ENCODE data around the gene LRP5. TPM values are rescaled to one million over a fixed set of nuclear protein-coding genes. Genes with fewer than 3 reads are reported as not detected.

Gene LRP5
- total RNA-seq, 1 experiment from 2014 or later = 55.2 TPM

DNA sequence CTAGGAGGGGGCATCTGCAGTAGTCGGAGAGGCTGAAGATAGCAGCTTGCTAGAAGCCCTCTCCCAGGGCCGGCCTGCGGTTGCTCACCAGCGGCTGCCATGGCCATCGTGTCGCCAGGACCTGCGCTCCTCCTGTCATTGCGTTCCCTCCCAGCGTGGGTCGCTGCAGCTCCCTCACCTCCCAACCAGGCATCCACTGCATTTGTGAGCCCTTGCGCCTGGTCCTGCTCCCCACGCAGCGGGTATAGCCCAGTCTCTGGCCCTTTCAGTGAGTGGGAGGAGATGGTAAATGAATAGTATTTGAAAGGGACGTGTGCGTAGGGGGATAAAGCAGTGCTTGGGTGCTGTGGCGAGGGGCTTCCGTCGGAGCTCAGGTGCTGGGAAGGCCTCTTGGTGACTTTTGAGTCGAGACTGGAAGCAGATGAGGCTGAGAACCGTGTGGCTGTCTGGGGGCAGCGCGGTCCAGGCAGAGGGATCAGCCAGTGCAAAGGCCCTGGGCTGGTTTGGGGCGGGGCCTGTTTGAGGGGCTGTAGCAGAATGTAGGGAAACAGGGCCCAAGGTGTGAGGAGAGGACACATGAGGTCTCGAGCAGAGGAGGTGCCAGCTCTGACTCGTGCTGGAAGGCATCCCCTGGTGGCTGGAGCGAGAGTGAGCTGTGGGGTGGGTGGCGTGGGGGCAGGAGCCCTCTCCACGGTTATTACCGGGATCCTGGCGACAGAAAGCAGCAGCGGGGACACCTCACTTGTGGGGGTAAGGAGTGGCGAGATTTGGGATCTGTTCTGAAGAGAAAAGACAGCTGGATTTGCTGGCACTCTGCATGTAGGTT lies 39.3 kb downstream of the LRP5 start:
- RAD21 ChIA-PET (ENCODE audit: low non-redundant PET in 1 of 2, low total read pairs in 2 of 2, uncharacterized antibody in 2 of 2, unreplicated experiment in 2 of 2) = no interaction called here
- Histone ChIP-seq H3K36me3 (ENCODE audit: control insufficient read depth in 1 of 2, insufficient read depth in 2 of 2, low read length in 2 of 2) (no peaks in the 10 kb centered on the region), H2AFZ (ENCODE audit: low read depth, low read length, poor library complexity, severe bottlenecking) (no peak overlapping the region), H3K4me3 (replicated peaks in 1 of 2; ENCODE audit: low read depth in 1 of 2, low read length in 2 of 2) (no peak overlapping the region), H3K4me2 (ENCODE audit: low read length) (no peak overlapping the region), H3K27me3 (ENCODE audit: insufficient read depth, low read length) (no peaks in the 10 kb centered on the region), H3K9me3 (ENCODE audit: control insufficient read depth in 1 of 2, insufficient read depth in 1 of 2, low read depth in 1 of 2, low read length in 2 of 2) (no peaks in the 10 kb centered on the region), H3K27ac (ENCODE audit: low read depth, low read length) (no peak overlapping the region), H3K4me1 (ENCODE audit: control insufficient read depth in 1 of 2, insufficient read depth in 2 of 2, low read length in 2 of 2) (peaks cover 35 to 45% of the 10 kb centered on the region in 2 experiments), H3K79me2 (ENCODE audit: insufficient read depth, low read length) (peaks cover 15% of the 10 kb centered on the region; the same call in 1 of the 2 replicates), H3K9me2 (ENCODE audit: insufficient read depth) (no peaks in the 10 kb centered on the region), H3K9ac (ENCODE audit: low read length) (no peak overlapping the region), H4K20me1 (ENCODE audit: insufficient read depth) (no peaks in the 10 kb centered on the region)
- DNase-seq (ENCODE audit: low read depth, low spot score) (no peak), ATAC-seq (0 out of 2 replicates have a peak, but pooled peaks have one; percentile 7)
- intact Hi-C loops (cut with micrococcal nuclease) = no loop called here
- CTCF ChIA-PET = no interaction called here
- POLR2A ChIA-PET = no interaction called here
- TF ChIP-seq, protein P1, sequence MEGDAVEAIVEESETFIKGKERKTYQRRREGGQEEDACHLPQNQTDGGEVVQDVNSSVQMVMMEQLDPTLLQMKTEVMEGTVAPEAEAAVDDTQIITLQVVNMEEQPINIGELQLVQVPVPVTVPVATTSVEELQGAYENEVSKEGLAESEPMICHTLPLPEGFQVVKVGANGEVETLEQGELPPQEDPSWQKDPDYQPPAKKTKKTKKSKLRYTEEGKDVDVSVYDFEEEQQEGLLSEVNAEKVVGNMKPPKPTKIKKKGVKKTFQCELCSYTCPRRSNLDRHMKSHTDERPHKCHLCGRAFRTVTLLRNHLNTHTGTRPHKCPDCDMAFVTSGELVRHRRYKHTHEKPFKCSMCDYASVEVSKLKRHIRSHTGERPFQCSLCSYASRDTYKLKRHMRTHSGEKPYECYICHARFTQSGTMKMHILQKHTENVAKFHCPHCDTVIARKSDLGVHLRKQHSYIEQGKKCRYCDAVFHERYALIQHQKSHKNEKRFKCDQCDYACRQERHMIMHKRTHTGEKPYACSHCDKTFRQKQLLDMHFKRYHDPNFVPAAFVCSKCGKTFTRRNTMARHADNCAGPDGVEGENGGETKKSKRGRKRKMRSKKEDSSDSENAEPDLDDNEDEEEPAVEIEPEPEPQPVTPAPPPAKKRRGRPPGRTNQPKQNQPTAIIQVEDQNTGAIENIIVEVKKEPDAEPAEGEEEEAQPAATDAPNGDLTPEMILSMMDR (IDR thresholded peaks at IDR 0.05 in 2 of 3, conservative IDR thresholded peaks at IDR 0.05 in 1 of 3; ENCODE audit: borderline replicate concordance in 1 of 3, insufficient read depth in 1 of 3, low read depth in 2 of 3, low read length in 2 of 3) = peak in 1 of 3 experiments; percentile 8; a peak in 1 of 6 replicates
- TF ChIP-seq ZNF274 (IDR thresholded peaks at IDR 0.05; ENCODE audit: low read depth, low read length) = no peak
- BruUV-seq (replicated peaks) = no TSS peak

DNA sequence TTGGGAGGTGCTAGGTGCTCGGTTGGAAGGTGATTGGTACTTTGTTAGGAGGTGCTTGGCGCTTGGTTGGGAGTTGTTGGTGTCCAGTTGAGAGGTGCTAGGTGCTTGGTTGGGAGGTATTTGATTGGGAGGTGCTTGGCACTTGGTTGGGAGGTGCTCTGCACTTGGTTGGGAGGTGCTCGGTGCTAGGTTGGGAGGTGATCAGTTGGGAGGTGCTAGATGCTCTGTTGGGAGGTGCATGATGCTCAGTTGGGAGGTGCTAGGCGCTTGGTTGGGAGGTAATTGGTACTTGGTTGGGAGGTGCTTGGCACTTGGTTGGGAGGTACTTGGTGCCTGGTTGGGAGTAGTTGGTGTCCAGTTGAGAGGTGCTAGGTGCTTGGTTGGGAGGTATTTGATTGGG lies 40.2 kb downstream of the LRP5 start:
- Histone ChIP-seq H3K9me3 (ENCODE audit: control insufficient read depth in 1 of 2, insufficient read depth in 1 of 2, low read depth in 1 of 2, low read length in 2 of 2) (no peaks in the 10 kb centered on the region), H3K36me3 (ENCODE audit: control insufficient read depth in 1 of 2, insufficient read depth in 2 of 2, low read length in 2 of 2) (no peaks in the 10 kb centered on the region; a peak in 1 of 4 replicates), H3K9ac (ENCODE audit: low read length) (no peak overlapping the region), H3K4me3 (replicated peaks in 1 of 2; ENCODE audit: low read depth in 1 of 2, low read length in 2 of 2) (no peak overlapping the region), H4K20me1 (ENCODE audit: insufficient read depth) (no peaks in the 10 kb centered on the region), H3K4me2 (ENCODE audit: low read length) (no peak overlapping the region), H3K4me1 (ENCODE audit: control insufficient read depth in 1 of 2, insufficient read depth in 2 of 2, low read length in 2 of 2) (peaks cover 35 to 45% of the 10 kb centered on the region in 2 experiments), H3K27ac (ENCODE audit: low read depth, low read length) (no peak overlapping the region), H3K9me2 (ENCODE audit: insufficient read depth) (no peaks in the 10 kb centered on the region), H2AFZ (ENCODE audit: low read depth, low read length, poor library complexity, severe bottlenecking) (no peak overlapping the region), H3K27me3 (ENCODE audit: insufficient read depth, low read length) (no peaks in the 10 kb centered on the region), H3K79me2 (ENCODE audit: insufficient read depth, low read length) (peaks cover 10% of the 10 kb centered on the region; the same call in 1 of the 2 replicates)
- ChIA-PET POLR2A (no interaction called here), CTCF (no interaction called here), RAD21 (ENCODE audit: low non-redundant PET in 1 of 2, low total read pairs in 2 of 2, uncharacterized antibody in 2 of 2, unreplicated experiment in 2 of 2) (no interaction called here)
- DNase-seq (ENCODE audit: low read depth, low spot score) (no peak), ATAC-seq (no peak)
- intact Hi-C loops (cut with micrococcal nuclease) = no loop called here
- no TSS peak for BruUV-seq (replicated peaks)
- TF ChIP-seq SIN3A (IDR thresholded peaks at IDR 0.05; ENCODE audit: low read depth) = no peak
- TF ChIP-seq, protein P1 (IDR thresholded peaks at IDR 0.05 in 2 of 3, conservative IDR thresholded peaks at IDR 0.05 in 1 of 3; ENCODE audit: borderline replicate concordance in 1 of 3, insufficient read depth in 1 of 3, low read depth in 2 of 3, low read length in 2 of 3) = no peak
- TF ChIP-seq SRF (IDR thresholded peaks at IDR 0.05; ENCODE audit: low read depth) = no peak
- TF ChIP-seq EZH2 (IDR thresholded peaks at IDR 0.05) = no peak
- no peak for TF ChIP-seq SP1 (IDR thresholded peaks at IDR 0.05; ENCODE audit: low read depth)
- TF ChIP-seq ZNF274 (IDR thresholded peaks at IDR 0.05; ENCODE audit: low read depth, low read length) = no peak
- TF ChIP-seq JUND (IDR thresholded peaks at IDR 0.05) = no peak
- no peak for TF ChIP-seq EGR1 (IDR thresholded peaks at IDR 0.05; ENCODE audit: low read depth)
- TF ChIP-seq POLR2AphosphoS5 (IDR thresholded peaks at IDR 0.05; ENCODE audit: low read depth, low read length) = no peak
- TF ChIP-seq TCF7L2 (IDR thresholded peaks at IDR 0.05; ENCODE audit: borderline replicate concordance, extremely low read depth, insufficient read depth, insufficient read length) = no peak
- TF ChIP-seq ELF1 (IDR thresholded peaks at IDR 0.05; ENCODE audit: borderline replicate concordance, low read depth) = no peak
- TF ChIP-seq FOSL1 (IDR thresholded peaks at IDR 0.05; ENCODE audit: low read depth) = no peak
- no peak for TF ChIP-seq CBX3 (IDR thresholded peaks at IDR 0.05; ENCODE audit: low read depth)
- TF ChIP-seq, protein P2, sequence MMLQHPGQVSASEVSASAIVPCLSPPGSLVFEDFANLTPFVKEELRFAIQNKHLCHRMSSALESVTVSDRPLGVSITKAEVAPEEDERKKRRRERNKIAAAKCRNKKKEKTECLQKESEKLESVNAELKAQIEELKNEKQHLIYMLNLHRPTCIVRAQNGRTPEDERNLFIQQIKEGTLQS (IDR thresholded peaks at IDR 0.05) = no peak
- TF ChIP-seq YY1 (IDR thresholded peaks at IDR 0.05; ENCODE audit: extremely low read depth, insufficient replicate concordance, low read depth, low read length) = no peak
- TF ChIP-seq RAD21 (IDR thresholded peaks at IDR 0.05; ENCODE audit: low read depth) = no peak

Data from HCT116 (cell line).